GM10266 (cell line): ENCODE measurements around the gene TMTC1.

Source experiments
- DNase-seq: peaks from one replicate; pipeline ENCODE4 v3.0.0; 2012; ENCODE audit errors: extremely low spot score
- CTCF ChIP-seq: IDR thresholded peaks from 2 replicates; pipeline ENCODE4 v1.5.1; 2012; ENCODE audit warnings: mild to moderate bottlenecking, low read depth; ENCODE audit not compliant: control insufficient read depth, insufficient read depth; ENCODE audit errors: missing control alignments

Gene TMTC1

GRCh38 chr12:29750928-29751220, 32.9 kb downstream of the TMTC1 start:
- TF ChIP-seq CTCF = no peak
- DNase-seq = no peak

- DNase-seq = no peak
- TF ChIP-seq CTCF = no peak
Measured at GRCh38 chr12:29750131-29750927, 33.4 kb downstream of the TMTC1 start.

GRCh38 chr12:29744365-29744764, 39.4 kb downstream of the TMTC1 start:
- TF ChIP-seq CTCF = no peak
- no peak for DNase-seq

- no peak for TF ChIP-seq CTCF
- no peak for DNase-seq
Measured at GRCh38 chr12:29743801-29744200, 39.9 kb downstream of the TMTC1 start.

GRCh38 chr12:29743077-29743476, 40.7 kb downstream of the TMTC1 start:
- no peak for TF ChIP-seq CTCF
- no peak for DNase-seq

GRCh38 chr12:29742646-29743045, 41.1 kb downstream of the TMTC1 start:
- TF ChIP-seq CTCF = no peak
- DNase-seq = no peak

- TF ChIP-seq CTCF = no peak
- no peak for DNase-seq
Measured at GRCh38 chr12:29741342-29742241, 42.1 kb downstream of the TMTC1 start.
